Stimulated activated CD8-positive, alpha-beta memory T cell treated with anti-CD3 and anti-CD28 coated beads, Interleukin-4, amount 100 ng/mL, for 1 hour (primary cell): ENCODE measurements around the gene EIF1.
"Not testable (repeated sequence)": the region's sequence is repeated elsewhere in the genome, so short reads cannot be mapped to it uniquely, and the experiment has no call there.

ENCODE experiments used
- DNase-seq, 2 donors: peaks; one replicate each; pipeline ENCODE4 v3.0.0-alpha.2; 2020; ENCODE audit warnings: low read depth in 2 of 2, low spot score in 1 of 2

Gene EIF1

DNA sequence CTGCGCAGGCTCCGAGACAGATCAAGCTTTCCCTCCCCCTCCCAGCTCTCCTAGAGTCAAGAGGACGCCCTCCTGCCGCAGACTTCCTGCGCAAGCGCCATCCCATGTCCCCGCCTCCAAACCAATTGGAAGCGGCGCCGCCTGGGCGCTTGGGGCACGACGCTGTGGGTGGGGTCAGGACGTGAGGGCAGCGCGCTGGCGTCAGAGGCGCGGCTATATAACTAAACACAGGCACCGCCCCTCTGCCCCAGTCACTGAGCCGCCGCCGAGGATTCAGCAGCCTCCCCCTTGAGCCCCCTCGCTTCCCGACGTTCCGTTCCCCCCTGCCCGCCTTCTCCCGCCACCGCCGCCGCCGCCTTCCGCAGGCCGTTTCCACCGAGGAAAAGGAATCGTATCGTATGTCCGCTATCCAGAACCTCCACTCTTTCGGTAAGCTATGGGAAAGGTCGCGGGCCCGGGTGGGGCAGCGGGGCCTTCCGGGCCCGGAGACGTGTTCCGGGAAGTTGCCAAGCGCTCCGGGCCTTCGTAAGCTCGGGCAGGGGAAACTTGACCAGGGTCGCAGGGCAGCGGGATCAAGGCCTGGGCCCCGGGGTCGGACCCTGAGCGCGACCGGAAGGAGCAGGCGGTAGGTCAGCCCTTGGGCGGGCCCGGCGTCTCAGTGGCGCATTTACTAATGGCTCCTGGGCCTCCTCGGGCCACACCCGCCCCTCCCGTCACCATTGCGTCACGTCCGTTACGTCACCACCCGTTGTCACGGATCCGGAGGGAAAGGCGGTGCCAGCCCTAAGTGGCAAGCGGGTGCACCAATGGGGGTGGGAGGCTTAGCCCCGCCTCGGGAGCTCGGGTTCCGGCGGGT, at the start of gene EIF1:
TSS of gene EIF1 (plus strand) at position 245 of the 856 bp plus-strand sequence. CDS start at position 399, 154 bp downstream.
- DNase-seq = peak; percentile 100

DNA sequence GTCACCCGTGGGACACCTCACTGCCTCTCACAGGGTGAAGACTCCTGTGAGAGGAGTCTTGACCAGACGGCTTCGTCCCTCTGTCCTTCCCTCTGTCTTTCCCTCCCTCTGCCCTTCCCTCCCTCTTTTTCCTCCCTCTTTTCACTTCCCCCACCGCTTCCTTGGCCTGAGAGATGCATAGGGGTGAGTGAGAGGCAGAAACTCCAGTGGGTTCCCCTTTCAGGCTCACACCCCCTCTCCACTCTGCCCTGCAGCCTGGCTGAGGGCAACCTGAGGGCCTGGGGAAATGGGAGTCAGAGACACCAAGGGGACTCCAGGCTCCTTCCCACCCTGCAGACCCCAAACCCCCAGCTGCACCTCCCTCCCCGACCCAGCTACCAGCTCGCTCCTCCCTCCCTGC, 49.7 kb upstream of the EIF1 start:
- DNase-seq = no peak

DNA sequence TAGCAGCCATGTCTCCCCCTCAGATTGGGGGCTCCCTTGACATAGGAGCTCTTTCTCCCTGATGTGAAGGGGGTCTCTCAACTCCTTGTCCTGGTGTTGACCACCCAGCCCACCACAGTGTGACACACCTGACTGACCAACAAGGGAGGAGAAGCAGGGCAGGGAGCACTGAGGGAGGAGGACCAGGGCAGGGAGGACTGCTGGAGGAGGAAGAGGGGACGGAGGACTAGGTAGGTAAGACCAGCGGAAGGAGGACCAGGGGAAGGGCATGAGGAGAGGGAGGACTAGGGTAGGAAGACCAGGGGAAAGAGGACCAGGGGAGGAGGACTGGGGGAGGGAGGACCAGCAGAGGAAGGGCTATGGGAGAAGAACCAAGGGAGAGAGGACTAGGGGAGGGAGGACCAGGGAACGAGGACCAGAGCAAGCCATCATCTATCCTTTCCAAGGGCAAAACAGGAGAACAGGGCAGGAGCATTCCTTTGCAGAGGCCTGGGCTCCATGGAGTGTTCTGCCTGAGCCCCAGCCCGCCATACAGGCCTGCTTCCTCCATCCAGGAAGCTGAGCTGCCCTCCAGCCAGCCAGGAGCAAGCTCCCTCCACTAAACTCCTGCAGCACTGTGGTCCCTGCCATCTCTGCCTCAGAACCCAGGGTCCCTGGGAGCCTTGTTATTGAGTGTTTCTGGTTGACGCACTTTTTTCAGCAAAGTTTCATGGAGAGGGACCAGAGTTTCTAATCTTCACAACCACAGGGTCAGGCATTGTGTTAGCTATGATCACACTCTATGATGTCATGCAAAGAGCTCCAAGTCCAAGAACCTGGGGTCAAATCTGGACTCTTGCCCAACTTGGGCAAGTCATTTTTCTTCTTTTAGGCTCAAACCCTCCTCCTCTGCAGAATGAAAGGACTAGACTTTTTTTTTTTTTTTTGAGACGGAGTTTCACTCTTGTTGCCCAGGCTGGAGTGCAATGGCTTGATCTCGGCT, 48.9 kb upstream of the EIF1 start:
- DNase-seq = no peak

DNA sequence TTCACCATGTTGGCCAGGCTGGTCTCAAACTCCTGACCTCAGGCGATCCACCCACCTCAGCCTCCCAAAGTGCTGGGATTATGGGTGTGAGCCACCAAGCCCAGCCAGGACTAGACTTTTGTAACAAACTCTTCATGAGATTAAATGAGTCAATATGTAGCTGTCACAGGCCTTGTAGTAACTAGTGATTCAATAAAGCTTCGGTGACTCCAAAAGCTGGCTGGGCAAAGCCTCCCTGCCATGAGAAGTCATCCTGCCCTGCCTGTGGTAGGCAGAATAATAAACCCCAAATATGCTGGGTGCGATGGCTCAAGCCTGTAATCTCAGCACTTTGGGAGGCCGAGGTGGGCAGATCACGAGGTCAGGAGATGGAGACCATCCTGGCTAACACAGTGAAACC, 48.1 kb upstream of the EIF1 start:
- DNase-seq = not testable (repeated sequence)

DNA sequence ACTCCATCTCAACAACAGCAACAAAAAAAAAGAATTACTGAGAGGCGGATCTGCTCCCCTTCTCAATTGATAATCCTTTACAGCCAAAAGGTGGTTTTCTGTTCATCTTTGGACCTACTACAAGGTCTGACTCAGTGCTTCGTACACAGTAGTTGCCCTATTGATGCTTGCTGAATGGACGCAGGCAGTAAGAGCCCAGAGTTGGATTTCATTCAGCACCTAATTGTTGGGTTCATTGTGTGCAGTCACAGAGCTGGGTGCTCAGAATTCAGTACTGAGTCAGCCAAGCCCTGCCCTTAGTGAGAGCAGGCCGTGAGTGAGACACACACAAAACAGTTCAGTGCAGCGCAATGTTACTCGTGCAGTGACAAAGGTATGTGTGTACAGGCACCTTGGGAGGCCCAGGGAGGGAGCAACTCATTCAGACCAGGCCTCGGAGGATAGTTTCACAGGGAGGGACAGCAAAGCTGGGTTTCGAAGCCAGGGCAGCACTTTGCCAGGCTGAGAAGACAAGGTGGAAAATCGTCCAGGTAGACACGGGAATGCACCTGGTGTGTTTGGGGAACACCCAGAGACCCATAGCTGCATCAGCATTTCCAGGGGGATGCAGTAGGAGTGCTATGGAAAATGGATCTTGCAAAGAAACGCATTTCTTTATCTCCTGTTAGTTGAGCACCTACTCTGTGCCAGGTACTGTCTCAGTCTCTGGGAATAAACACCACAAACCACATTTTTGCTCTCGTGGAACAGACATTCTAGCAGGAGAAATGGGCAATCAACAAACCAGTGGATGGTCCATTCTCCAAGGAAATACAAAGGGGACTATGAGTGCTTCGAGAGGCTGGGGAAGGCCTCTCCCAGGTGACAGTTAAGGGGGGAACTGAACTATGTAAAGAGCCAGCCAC, 46.2 kb upstream of the EIF1 start:
- no peak for DNase-seq

DNA sequence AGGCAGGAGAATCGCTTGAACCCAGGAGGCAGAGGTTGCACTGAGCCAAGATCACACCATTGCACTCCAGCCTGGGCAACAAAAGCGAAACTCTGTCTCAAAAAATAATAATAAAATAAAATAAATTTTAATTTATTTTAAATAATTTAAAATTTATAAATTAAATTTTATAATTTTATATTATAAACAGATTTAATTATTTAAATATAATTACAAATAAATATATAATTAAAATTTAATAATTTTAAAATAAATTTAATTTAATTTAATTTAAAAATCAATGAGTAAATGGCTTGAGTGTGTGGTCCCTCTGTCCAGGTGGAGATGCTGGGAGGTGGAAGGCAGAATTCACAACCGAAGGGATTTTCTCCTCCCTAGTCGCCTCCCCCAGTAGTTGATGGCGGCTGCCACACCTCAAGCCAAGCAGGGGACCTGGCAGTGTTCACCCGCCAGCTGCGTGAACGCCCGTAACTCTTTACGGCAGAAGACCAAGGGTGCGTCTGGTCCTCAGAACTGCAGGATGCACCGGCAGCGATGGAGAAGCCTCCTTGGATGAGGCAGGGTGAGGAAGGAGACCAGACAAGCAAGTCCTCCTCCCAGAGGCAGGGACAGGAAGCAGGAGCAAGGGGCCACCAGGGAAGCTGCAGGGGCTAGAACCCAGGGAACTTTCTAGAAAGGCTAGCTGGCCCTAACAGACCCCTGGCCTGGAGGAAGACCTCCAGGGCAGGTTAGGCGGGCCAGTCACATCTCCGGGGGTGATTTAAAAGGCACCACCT, 41.5 kb upstream of the EIF1 start:
- DNase-seq = no peak

DNA sequence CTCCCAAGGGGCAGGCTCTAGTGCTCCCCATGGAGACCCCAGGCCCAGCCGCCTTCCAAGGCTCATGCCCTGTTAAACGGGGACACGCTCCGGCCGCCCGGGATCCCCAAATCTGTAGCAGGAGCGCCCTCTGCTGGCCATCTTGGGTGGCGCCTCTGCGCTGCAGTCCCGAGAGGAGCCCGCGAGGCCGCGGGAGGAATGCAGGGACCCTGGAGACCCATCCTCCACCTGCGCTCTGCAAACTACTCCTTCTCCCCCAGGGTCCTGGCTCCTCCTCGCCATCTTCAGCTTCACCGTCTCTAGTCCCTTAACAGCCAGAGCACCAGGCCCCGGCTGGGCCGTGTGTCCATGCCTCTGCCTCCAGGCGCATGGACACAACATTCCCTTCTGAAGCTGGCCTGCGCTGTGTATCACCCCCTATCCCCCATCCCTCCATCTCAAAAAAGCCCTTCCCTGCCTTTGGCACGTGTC, 40.7 kb upstream of the EIF1 start:
- DNase-seq = peak; percentile 78 to 82

DNA sequence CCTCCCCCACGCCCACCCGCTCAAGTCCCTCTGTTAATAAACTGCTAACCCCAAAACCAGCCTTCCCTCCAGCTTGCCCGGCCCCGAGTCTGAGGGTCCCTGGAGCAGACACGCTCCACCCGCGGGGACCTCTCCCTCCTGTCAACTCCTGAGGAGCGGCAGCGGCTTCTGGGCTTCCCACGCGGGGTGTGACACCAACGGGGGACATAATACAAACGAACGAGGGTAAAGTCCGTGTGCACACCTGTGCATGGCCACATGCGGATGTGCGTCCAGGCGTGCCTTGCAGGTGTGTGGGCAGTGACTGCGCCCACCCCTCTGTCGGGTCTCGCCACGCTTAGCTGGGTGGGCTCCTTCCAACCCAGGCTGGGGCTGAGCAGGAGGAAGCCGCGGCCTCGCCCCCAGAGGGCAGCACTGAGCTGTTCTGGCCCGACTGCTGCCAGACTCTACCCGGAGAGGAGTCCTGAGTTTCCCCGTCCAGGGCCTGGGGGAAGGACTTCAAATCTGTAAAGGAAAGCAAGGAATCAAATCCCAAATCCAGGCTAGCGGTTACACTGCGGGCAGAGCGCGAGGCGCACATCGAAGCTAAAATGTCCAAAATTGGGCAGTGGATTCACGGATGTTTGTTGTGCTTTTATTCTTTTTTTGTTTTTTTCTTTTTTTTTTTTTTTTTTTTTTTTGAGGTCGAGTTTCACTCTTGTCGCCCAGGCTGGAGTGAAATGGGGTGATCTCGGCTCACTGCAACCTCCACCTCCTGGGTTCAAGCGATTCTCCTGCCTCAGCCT, 40.1 kb upstream of the EIF1 start:
- DNase-seq = peak; percentile 70 to 71

DNA sequence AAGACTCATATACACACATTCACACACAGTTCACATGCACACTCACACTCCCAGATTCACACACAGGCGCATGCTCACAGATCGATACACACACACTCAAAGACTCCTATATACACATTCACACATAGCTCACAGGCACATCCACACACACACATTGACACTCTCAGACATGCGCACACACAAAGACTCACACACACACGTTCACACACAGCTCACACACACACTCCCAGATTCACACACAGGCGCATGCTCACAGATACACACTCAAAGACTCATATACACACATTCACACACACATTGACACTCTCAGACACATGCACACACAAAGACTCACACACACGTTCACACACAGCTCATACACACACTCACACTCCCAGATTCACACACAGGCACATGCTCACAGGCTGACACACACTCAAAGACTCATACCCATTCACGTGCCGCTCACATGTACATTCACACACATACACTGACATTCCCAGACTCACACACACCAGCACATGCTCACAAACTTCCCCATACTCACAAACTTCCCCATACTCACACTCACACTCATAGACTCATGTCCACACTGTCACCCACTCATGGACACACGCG, 38.7 kb upstream of the EIF1 start:
- no peak for DNase-seq

DNA sequence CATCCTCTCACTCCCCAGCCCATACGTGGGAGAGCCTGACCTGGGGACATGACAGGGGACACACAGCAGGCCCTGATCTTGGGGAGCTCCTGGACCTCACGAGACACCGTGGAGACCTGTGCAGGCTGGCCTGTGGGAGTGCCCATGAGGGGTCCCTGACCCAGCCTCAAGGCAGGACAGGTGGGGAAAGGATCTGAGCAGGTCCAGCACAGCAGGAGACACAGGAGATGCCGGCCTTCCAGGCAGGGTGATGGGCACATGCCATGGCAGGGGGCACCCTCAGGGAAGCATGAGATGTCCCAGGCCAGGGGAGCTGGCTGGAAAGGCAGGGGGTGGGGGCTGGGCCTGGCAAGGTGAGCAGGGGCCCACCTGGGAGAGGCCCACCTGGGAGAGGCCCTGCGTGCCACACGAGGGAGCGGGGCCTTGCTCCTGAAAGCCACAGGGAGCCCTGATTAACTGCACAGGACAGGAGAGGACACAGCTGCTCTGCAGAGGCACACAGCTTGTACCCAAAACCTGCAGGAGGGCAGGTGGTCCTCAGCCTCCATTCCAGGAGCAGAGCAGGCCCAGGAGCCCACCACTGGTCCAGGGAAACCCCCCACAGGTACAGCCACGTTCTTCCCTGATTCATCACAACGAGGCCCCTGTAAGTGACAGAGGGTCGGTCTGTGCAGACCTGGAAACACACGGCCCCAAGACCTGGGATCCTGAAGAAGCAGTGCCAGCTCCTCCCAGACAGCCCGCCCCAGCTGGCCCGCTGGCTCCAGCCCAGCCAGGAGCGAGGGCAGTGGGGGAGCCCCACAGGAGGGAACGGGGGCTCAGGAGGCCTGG, 37.7 kb upstream of the EIF1 start:
- DNase-seq = no peak

DNA sequence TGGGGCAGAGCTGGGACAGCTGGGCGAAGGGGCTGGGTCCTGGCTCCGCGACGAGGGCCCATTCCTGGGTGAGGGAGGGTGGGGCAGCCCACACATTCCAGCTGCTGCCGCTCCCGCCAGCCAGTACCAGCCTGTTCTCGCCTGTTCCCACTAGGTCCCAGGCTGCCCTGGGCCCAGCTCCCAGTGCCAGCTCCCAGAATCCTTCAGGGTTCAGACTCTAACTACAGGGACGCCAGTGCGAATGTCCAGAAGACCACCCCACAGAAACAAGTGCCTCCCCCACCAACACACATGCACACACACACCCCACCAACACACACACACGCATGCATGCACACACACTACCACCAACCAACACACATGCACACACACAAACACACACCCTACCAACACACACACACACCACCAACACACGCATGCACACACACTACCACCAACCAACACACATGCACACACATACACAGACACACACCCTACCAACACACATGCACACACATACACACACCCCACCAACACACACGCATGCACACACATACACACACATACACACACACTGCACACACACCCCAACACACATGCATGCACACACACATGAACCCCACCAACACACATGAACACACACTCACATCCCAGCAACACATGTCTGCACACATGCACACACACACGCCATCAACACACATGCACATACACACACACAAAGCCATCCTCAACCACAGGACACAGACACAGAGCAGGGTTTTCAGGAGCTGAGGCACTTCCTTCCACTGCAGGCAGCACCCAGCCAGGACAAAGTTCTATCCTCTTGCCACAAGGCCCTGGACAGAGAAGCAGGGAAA, 36.8 kb upstream of the EIF1 start:
- DNase-seq = no peak

DNA sequence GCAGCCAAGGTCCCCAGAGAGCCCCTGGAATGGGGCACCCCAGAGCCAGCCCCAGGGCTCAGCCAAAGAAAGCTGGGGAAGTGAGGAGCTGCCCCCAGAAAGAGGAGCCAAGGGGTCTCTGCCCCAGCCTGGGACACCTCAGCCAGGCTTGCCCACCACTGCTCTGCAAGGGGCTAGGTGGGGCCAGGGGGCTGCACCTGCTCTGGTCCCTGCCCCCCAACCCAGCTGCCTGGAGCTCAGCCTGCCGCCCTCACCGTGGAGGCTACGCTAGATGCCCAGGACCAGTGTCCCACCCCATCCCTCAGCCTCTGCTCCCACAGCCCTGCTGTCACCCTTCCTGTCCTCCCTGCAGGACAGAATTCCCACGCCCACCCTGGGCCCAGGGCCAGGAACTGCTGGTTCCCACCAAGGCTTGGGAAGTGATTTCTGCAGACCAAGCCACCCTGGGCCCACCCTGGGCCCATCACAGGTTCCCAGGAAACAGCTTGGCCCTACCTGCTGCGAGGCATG, 36.2 kb upstream of the EIF1 start:
- no peak for DNase-seq

DNA sequence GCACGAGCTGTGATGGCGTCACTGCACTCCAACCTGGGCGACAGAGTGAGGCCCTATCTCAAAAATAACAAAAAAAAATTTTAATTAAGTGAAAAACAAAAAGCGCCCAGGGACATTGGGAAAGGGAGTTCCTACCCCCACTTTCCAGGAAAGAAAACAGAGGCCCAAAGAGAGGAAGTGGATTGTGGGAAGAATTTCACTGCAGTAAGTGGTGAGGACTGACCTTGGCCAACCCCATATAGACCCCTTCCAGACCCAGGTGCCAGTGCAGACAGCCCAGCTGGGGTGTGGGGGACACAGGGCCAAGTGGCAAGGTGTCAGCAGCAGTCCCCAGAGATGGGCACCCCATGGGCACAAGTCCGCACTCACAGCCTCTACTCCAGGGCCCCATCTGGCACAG, 35.3 kb upstream of the EIF1 start:
- no peak for DNase-seq

DNA sequence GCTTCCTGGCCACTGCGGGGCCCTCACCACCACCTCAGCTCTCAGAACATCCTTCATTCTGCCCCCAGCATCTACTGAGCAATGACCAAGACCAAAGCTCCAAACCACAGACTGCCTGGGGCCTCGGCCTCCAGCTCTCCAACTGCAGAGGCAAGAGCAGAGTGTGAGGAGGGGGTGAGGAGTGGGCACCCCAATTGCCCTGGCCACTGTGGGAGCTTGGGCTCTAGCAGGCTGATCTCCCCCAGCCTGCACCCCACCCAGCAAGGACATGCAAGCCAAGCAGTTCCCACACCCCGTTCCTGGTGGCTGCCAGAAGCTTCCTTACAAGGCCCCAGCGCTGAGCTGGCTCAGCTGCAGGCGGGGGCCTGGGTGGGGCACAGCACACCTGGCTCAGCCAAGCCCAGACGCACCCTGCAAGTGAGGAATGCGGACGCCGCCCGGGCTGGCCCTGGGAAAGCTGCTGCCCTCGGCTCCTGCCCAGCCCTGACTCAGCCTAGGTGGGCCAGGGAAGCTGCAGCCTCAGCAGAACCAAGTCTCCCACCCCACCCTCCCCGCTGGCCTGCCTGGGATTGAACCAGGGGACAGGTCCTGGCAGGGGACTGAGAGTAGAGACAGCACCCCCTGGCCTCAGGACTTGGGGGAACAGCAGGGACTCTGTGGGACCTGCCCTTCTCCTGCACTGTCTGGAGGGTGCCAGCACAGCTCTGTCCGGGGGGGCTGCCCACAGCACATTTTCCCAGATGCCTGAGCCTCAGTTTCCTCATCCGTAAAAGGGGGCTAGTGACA, 34.6 kb upstream of the EIF1 start:
- no peak for DNase-seq

DNA sequence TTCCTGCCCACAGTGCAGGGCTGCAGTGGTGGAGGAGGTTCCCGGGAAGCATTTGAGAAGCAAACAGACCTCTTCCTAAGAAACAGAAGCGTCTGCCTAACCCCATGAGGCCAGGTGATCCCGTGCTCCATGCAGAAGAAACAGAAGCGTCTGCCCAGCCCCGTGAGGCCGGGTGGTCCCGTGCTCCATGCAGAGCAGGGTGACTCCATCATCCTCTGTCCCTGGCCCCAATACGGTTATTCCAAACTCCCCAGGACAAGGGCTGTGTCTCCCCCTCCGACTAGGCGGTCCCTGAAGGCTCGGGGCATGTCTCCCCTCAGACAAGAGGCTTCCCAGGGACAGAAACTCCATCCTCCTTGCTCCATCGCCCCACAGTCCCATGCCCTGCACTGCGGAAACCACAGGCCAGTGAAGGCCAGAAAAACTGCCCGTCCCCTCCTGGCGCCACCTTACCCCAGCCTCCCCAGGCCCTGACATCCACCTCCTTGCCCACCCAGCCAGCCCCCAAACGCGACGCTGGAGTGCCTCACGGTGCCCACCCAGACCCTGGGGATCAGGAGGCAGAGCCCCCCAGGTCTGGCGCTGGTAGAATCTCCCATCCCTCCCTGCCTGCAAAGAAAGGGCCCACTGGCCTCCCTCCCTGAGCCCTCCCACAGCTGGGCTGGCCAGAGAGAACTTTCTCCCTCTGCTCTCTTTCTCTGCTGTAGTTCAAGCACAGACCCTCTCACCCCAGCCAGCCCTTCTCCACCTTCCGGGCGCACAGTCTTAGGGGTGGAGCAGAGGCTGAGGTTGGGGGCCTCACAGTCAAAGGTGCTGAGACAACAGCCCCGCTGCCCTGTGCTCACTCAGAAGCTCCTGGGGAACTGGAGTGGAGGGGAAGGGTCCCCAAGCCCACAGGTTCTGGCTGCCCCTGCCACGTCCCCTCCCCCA, 33.7 kb upstream of the EIF1 start:
- DNase-seq = no peak
